Measurements from ENCODE around the gene SLC7A1. TPM values are rescaled to one million over a fixed set of nuclear protein-coding genes. Genes with fewer than 3 reads are reported as not detected.
A peak's percentile ranks its signal among the peaks of the same experiment; 100 is the strongest.

Gene SLC7A1
- total RNA-seq, 1 donor from 2014 or later: 42.4 TPM

DNA sequence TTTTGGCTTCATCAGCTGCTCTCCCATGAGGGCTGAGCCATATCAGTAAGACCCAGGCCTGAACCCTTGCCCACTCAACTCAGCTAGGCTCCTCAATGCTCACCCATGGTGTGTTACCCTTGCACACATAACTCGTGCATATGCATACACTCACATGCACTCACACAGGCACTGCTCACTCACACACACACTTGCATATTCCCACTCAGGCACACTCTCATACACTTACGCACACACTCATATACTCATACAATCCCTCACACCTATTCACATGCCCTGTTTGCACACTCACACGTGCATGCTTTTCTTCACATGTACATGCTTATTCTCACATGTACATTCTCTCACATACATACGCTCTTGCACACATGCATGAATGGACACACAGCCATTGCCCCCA, 93.8 kb downstream of the SLC7A1 start:
- peaks cover 3% of the 10 kb centered on the region for H3K27me3 ChIP-seq (ENCODE audit: control insufficient read depth, insufficient read depth, low read length)
- H3K36me3 ChIP-seq (ENCODE audit: control insufficient read depth, insufficient read depth, low read length): no peaks in the 10 kb centered on the region
- no peak for DNase-seq (ENCODE audit: low read depth)
- TF ChIP-seq, protein P1, sequence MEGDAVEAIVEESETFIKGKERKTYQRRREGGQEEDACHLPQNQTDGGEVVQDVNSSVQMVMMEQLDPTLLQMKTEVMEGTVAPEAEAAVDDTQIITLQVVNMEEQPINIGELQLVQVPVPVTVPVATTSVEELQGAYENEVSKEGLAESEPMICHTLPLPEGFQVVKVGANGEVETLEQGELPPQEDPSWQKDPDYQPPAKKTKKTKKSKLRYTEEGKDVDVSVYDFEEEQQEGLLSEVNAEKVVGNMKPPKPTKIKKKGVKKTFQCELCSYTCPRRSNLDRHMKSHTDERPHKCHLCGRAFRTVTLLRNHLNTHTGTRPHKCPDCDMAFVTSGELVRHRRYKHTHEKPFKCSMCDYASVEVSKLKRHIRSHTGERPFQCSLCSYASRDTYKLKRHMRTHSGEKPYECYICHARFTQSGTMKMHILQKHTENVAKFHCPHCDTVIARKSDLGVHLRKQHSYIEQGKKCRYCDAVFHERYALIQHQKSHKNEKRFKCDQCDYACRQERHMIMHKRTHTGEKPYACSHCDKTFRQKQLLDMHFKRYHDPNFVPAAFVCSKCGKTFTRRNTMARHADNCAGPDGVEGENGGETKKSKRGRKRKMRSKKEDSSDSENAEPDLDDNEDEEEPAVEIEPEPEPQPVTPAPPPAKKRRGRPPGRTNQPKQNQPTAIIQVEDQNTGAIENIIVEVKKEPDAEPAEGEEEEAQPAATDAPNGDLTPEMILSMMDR (IDR thresholded peaks at IDR 0.05; ENCODE audit: insufficient read depth, low read length, severe bottlenecking): no peak
- FAIRE-seq: peak; percentile 50
- H3K4me3 ChIP-seq (ENCODE audit: low read depth, low read length): no peak overlapping the region

DNA sequence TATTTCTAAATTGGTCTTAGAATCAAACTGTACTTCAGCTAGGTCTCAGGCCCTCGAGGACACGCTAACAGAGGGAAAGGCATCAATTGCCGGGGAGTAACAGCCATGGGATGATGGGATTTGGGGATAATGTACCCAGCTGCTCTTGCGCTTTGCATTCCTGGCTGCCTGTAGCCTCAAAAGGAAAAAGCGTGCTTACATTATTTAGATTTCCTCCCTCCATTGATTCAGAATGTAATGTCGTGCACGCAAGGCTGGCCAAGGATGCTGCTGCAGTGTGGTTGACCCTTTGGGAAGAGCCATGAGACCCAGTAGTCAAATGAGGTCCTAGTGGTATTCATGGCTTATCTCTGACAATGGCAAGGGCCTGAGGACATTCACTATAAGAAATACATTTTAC, 95.1 kb downstream of the SLC7A1 start:
- Histone ChIP-seq H3K4me3 (ENCODE audit: low read depth, low read length) (no peak overlapping the region), H3K27me3 (ENCODE audit: control insufficient read depth, insufficient read depth, low read length) (peaks cover 3% of the 10 kb centered on the region), H3K36me3 (ENCODE audit: control insufficient read depth, insufficient read depth, low read length) (no peaks in the 10 kb centered on the region)
- no peak for DNase-seq (ENCODE audit: low read depth)
- no peak for FAIRE-seq
- TF ChIP-seq, protein P1 (IDR thresholded peaks at IDR 0.05; ENCODE audit: insufficient read depth, low read length, severe bottlenecking): no peak

DNA sequence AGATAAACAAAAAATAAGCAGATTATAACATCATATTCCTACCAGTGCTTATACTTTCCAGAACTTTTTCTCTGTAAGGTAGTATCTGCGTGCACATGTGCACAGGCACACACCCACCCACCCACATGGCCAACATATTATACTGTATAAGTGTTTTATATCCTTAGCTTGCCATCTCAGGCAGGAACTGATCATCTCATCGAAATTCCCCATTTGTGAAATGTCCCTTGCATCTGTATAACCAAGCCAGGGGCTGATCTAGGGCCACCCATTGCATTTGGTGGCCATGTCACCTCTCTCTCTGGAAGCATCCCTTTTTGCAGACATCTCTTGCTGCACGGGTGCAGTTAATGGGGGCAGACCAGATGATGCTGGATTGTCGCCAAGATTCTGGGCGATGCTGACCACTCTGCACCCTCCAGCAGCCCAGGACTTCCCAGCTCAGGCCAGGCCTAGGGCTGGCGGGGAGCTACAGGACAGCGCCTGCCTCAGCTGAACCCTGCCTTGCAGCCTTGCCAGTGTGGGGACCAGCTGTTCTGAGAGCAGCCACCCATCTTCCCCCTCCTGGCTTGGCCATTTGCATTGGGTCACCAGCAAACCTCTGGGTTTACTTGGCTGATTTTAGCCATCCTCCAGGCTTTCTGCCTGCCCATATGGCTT, 95.9 kb downstream of the SLC7A1 start:
- TF ChIP-seq, protein P1 (IDR thresholded peaks at IDR 0.05; ENCODE audit: insufficient read depth, low read length, severe bottlenecking): no peak
- no peak overlapping the region for H3K4me3 ChIP-seq (ENCODE audit: low read depth, low read length)
- FAIRE-seq (no peak), DNase-seq (ENCODE audit: low read depth) (no peak)
- H3K27me3 ChIP-seq (ENCODE audit: control insufficient read depth, insufficient read depth, low read length): peaks cover 3% of the 10 kb centered on the region
- no peaks in the 10 kb centered on the region for H3K36me3 ChIP-seq (ENCODE audit: control insufficient read depth, insufficient read depth, low read length)

DNA sequence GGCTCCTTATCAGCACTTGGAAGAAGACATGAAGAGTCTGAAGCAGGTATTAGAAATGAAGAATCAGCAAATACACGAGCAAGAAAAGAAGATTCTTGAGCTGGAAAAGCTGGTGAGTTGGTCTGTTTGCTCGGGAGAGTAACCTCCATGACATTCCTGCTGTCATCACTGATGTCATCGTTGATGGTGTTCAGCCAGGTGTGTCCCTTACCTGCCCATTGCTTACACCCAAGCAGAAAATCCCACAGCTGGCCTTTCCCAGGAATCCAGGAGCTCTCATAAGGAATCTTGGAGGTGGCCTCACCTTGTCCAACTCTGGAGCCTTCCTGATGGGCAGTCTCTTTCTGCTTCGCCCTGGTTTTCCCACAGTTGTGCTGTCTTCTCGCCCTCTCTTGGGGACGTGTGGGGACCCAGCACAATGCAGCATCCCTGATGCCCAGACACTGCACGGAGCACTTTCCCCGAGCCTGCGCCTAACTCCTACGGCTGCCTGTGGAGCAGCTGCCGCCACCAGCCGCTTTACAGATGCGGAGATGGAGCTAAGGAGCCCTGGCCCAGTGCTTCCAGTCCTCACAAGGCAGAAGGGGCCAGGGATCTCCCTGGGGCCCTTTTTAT, 97.0 kb downstream of the SLC7A1 start:
- no peaks in the 10 kb centered on the region for H3K36me3 ChIP-seq (ENCODE audit: control insufficient read depth, insufficient read depth, low read length)
- peaks cover 3% of the 10 kb centered on the region for H3K27me3 ChIP-seq (ENCODE audit: control insufficient read depth, insufficient read depth, low read length)
- no peak for DNase-seq (ENCODE audit: low read depth)
- TF ChIP-seq, protein P1 (IDR thresholded peaks at IDR 0.05; ENCODE audit: insufficient read depth, low read length, severe bottlenecking): no peak
- H3K4me3 ChIP-seq (ENCODE audit: low read depth, low read length): no peak overlapping the region
- FAIRE-seq: no peak

DNA sequence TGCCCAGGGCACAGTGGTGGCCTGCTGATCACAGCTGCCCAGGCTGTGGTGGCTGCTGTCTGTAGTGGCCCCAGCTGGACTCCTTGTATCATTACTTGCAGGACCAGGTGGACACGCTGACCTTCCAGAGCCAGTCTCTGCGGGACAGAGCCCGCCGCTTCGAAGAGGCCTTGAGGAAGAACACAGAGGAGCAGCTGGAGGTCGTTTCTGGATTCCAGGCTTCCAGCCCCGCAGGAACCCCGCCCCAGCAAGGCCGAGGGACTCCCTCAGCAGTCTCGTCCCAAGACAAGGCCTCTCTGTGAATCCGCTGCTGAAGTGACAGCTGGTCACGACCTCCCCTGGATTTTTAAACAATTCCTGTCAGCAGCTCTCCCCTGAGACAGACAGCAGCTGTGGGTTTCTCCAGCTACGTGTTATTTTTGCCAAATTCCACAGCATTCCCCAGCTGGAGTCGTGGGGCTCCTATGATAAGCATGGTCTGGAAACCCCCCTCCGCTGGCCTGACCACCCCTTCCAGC, 98.3 kb downstream of the SLC7A1 start:
- peaks cover 3% of the 10 kb centered on the region for H3K27me3 ChIP-seq (ENCODE audit: control insufficient read depth, insufficient read depth, low read length)
- H3K4me3 ChIP-seq (ENCODE audit: low read depth, low read length): no peak overlapping the region
- TF ChIP-seq, protein P1 (IDR thresholded peaks at IDR 0.05; ENCODE audit: insufficient read depth, low read length, severe bottlenecking): no peak
- no peaks in the 10 kb centered on the region for H3K36me3 ChIP-seq (ENCODE audit: control insufficient read depth, insufficient read depth, low read length)
- DNase-seq (ENCODE audit: low read depth) (no peak), FAIRE-seq (no peak)
